Breast epithelium (tissue), 4 donors: ENCODE results near the gene PPCDC. TPM values are rescaled to one million over a fixed set of nuclear protein-coding genes. Genes with fewer than 3 reads are reported as not detected.

ENCODE experiments used
- DNase-seq, 2 donors: peaks; one replicate each; pipeline ENCODE4 v3.0.0-alpha.2; 2019; ENCODE audit warnings: low spot score in 2 of 2
- H3K27ac ChIP-seq, 2 donors: fragments of 200-600 bp; sonication (generic) in 1 of 2; one replicate each; pipeline ENCODE4 v1.5.1; 2016 to 2019; ENCODE audit warnings: mild to moderate bottlenecking in 1 of 2
- H3K27me3 ChIP-seq, 2 donors: fragments of 200-600 bp; sonication (generic) in 1 of 2; one replicate each; pipeline versions ENCODE4 v1.5.1 to v1.6.0; 2017 to 2019; ENCODE audit warnings: control low read depth in 1 of 2, mild to moderate bottlenecking in 1 of 2
- H3K36me3 ChIP-seq: fragments of 200-600 bp; one replicate; pipeline ENCODE4 v1.5.1; 2019
- H3K4me1 ChIP-seq, 2 donors: fragments of 200-600 bp; sonication (generic); one replicate each; pipeline ENCODE4 v1.5.1; 2016 to 2019; ENCODE audit warnings: control low read depth in 1 of 2
- H3K4me3 ChIP-seq, 3 donors: fragments of 200-600 bp; sonication (generic); 1 replicate in 2 of 3; 2 replicates in 1 of 3; pipeline ENCODE4 v1.5.1; 2016 to 2019; ENCODE audit warnings: mild to moderate bottlenecking in 3 of 3, moderate library complexity in 2 of 3
- H3K9me3 ChIP-seq, 2 donors: fragments of 200-600 bp; sonication (generic) in 1 of 2; one replicate each; pipeline ENCODE4 v1.5.1; 2016 to 2019; ENCODE audit warnings: control low read depth in 1 of 2
- CTCF ChIP-seq, 3 donors: fragments of 450-650 bp; IDR thresholded peaks; one replicate each; pipeline ENCODE4 v1.5.1; 2016 to 2017; ENCODE audit warnings: antibody characterized with exemption in 3 of 3, mild to moderate bottlenecking in 3 of 3, moderate library complexity in 3 of 3
- POLR2A ChIP-seq: fragments of 450-650 bp; IDR thresholded peaks from one replicate; pipeline ENCODE4 v1.6.1; 2016; ENCODE audit warnings: antibody characterized with exemption, mild to moderate bottlenecking, moderate library complexity
- POLR2AphosphoS5 ChIP-seq, 3 donors: sonication (generic); formaldehyde crosslinking; IDR thresholded peaks; one replicate each; pipeline ENCODE4 v1.6.1; 2017; ENCODE audit warnings: antibody characterized with exemption in 3 of 3
- intact Hi-C: fragments of 100-400 bp; cut with DNase I; formaldehyde crosslinking; loops from one replicate; pipeline ENCODE4 v1.15.1; 2023; ENCODE audit warnings: low total_unique reads
- total RNA-seq, 3 donors: library from RNA; depleted of rRNA; stranded (reverse); fragments of >200 nt; gene quantifications; one replicate each; pipeline ENCODE4 v1.1.0, GENCODE V29; 2016

Gene PPCDC
- total RNA-seq, 3 donors from 2014 or later: 17.3 to 19.0 (median 18.9) TPM

- intact Hi-C loops: no loop called here
- TF ChIP-seq POLR2A (no peak), CTCF (IDR thresholded peaks at IDR 0.05) (no peak), POLR2AphosphoS5 (IDR thresholded peaks at IDR 0.05) (no peak)
- no peaks in the 10 kb centered on the region for H3K4me1 ChIP-seq
- no peaks in the 10 kb centered on the region for H3K9me3 ChIP-seq
- H3K4me3 ChIP-seq: no peak overlapping the region
- H3K36me3 ChIP-seq: no peaks in the 10 kb centered on the region
- H3K27ac ChIP-seq: no peak overlapping the region
- no peak for DNase-seq
- H3K27me3 ChIP-seq: no peaks in the 10 kb centered on the region
These were observed 30.3 kb downstream of the PPCDC start for GRCh38 chr15:75053748-75054125.

- H3K36me3 ChIP-seq: no peaks in the 10 kb centered on the region
- TF ChIP-seq POLR2A: no peak
- no peak for DNase-seq
- H3K4me1 ChIP-seq: no peaks in the 10 kb centered on the region
- H3K4me3 ChIP-seq: no peak overlapping the region
- no peaks in the 10 kb centered on the region for H3K27me3 ChIP-seq
- no peaks in the 10 kb centered on the region for H3K9me3 ChIP-seq
- intact Hi-C loops: no loop called here
- H3K27ac ChIP-seq: no peak overlapping the region
These were observed 30.9 kb downstream of the PPCDC start for GRCh38 chr15:75054172-75054897.

- TF ChIP-seq POLR2AphosphoS5 (IDR thresholded peaks at IDR 0.05) (no peak), CTCF (IDR thresholded peaks at IDR 0.05) (no peak), POLR2A (no peak)
- Histone ChIP-seq H3K27ac (no peak overlapping the region), H3K27me3 (no peaks in the 10 kb centered on the region), H3K4me1 (no peaks in the 10 kb centered on the region), H3K9me3 (no peaks in the 10 kb centered on the region), H3K36me3 (no peaks in the 10 kb centered on the region), H3K4me3 (no peak overlapping the region)
- intact Hi-C loops: no loop called here
- DNase-seq: no peak
These were observed 32.6 kb downstream of the PPCDC start for GRCh38 chr15:75056036-75056435.

GRCh38 chr15:75058127-75058905 is 34.9 kb downstream of the PPCDC start:
- DNase-seq: no peak
- no peaks in the 10 kb centered on the region for H3K9me3 ChIP-seq
- no peaks in the 10 kb centered on the region for H3K36me3 ChIP-seq
- TF ChIP-seq POLR2A (no peak), CTCF (IDR thresholded peaks at IDR 0.05) (no peak), POLR2AphosphoS5 (IDR thresholded peaks at IDR 0.05) (no peak)
- H3K27me3 ChIP-seq: no peaks in the 10 kb centered on the region
- intact Hi-C loops: no loop called here
- H3K4me1 ChIP-seq: no peaks in the 10 kb centered on the region
- H3K27ac ChIP-seq: no peak overlapping the region
- no peak overlapping the region for H3K4me3 ChIP-seq

- no peaks in the 10 kb centered on the region for H3K9me3 ChIP-seq
- no peaks in the 10 kb centered on the region for H3K4me1 ChIP-seq
- no peak for DNase-seq
- no peak overlapping the region for H3K4me3 ChIP-seq
- intact Hi-C loops: no loop called here
- H3K27me3 ChIP-seq: no peaks in the 10 kb centered on the region
- no peak for TF ChIP-seq POLR2AphosphoS5 (IDR thresholded peaks at IDR 0.05)
- no peak for TF ChIP-seq CTCF (IDR thresholded peaks at IDR 0.05)
- no peak for TF ChIP-seq POLR2A
- no peaks in the 10 kb centered on the region for H3K36me3 ChIP-seq
- no peak overlapping the region for H3K27ac ChIP-seq
These were observed 36.2 kb downstream of the PPCDC start for GRCh38 chr15:75059607-75060006.
